ENCODE measurements around the gene IGSF5. TPM values are rescaled to one million over a fixed set of nuclear protein-coding genes. Genes with fewer than 3 reads are reported as not detected.

IGSF5 gene
- total and polyA plus RNA-seq, 9 of the 15 experiments (the other 6 are each of a cell fraction or from before 2014, with no cell fraction given): not detected

DNA sequence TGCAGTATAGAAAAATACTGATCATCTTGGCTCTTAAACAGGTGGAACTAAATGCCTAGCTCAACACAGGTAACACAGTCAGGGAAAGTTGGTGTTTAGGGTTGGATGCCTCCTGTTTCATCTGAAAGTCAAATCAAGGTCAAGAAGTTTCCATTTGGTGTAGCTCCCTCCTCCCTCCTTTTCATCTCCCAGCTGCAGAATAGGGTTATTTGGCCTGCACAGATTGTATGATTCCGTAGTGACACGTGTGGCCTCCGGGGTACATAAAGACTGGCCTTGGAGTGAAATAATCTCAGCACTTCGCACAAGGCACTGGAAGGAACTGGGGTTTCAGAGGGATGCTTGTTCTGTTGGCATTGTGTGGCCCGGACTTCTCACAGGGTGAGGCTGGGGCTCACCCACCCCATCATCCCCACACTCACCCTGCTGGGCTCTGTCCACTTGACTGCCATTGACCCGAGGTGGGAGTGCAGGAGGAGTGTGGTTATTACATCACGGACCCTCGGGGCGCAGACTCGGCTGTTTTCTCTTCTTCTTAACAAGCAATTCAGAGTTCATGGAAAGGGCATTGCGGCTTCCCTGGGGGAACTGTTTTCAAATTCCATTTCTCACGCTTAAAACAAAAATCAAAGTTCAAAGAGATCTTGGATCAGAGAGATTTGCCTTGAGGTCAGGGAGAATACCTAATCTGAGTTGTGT lies 18.4 kb downstream of the IGSF5 start:
- POLR2A ChIA-PET: no interaction called here
- BruUV-seq (replicated peaks): no TSS peak
- Histone ChIP-seq H3K36me3 (ENCODE audit: control insufficient read depth, insufficient read depth, low read length) (no peaks in the 10 kb centered on the region), H3K9ac (ENCODE audit: insufficient read depth in 1 of 2, low read depth in 2 of 2, low read length in 2 of 2) (no peak overlapping the region), H4K20me1 (replicated peaks; ENCODE audit: control insufficient read depth, insufficient read depth, low read length) (no peaks in the 10 kb centered on the region), H3K4me2 (ENCODE audit: insufficient read depth, low read length) (no peak overlapping the region), H3K4me3 (no peak overlapping the region), H3K4me1 (replicated peaks in 1 of 2; ENCODE audit: control insufficient read depth in 2 of 2, insufficient read depth in 2 of 2, low read length in 2 of 2) (no peaks in the 10 kb centered on the region), H3K27ac (ENCODE audit: extremely low read depth, low read depth, low read length) (no peak overlapping the region), H3K79me2 (ENCODE audit: control insufficient read depth, insufficient read depth, low read length) (no peaks in the 10 kb centered on the region), H2AFZ (ENCODE audit: low read depth, low read length) (no peak overlapping the region), H3K9me3 (replicated peaks; ENCODE audit: control insufficient read depth, insufficient read depth, low read depth, low read length) (no peaks in the 10 kb centered on the region), H3K27me3 (ENCODE audit: control insufficient read depth in 2 of 2, insufficient read depth in 2 of 2, low read length in 2 of 2) (peaks cover 1 to 3% of the 10 kb centered on the region in 2 experiments; a peak in 2 of 5 replicates), H3K9me1 (ENCODE audit: control insufficient read depth, insufficient read depth, low read length) (no peaks in the 10 kb centered on the region)
- FAIRE-seq (no peak), ATAC-seq (no peak), DNase-seq (ENCODE audit: extremely low read depth in 1 of 4, low spot score in 3 of 4) (no peak)
- WGBS (ENCODE audit: insufficient coverage, low coverage, missing lambda C conversion rate): under 1% methylated on average over 11 of the region's 12 CpGs
- in situ Hi-C loops (cut with MboI): no loop called here
- TF ChIP-seq, protein P1, sequence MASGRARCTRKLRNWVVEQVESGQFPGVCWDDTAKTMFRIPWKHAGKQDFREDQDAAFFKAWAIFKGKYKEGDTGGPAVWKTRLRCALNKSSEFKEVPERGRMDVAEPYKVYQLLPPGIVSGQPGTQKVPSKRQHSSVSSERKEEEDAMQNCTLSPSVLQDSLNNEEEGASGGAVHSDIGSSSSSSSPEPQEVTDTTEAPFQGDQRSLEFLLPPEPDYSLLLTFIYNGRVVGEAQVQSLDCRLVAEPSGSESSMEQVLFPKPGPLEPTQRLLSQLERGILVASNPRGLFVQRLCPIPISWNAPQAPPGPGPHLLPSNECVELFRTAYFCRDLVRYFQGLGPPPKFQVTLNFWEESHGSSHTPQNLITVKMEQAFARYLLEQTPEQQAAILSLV (tag; IDR thresholded peaks at IDR 0.05): no peak
- no peak for TF ChIP-seq ZNF316 (IDR thresholded peaks at IDR 0.05)
- TF ChIP-seq, protein P2, sequence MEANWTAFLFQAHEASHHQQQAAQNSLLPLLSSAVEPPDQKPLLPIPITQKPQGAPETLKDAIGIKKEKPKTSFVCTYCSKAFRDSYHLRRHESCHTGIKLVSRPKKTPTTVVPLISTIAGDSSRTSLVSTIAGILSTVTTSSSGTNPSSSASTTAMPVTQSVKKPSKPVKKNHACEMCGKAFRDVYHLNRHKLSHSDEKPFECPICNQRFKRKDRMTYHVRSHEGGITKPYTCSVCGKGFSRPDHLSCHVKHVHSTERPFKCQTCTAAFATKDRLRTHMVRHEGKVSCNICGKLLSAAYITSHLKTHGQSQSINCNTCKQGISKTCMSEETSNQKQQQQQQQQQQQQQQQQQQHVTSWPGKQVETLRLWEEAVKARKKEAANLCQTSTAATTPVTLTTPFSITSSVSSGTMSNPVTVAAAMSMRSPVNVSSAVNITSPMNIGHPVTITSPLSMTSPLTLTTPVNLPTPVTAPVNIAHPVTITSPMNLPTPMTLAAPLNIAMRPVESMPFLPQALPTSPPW (CRISPR knock-in tag; IDR thresholded peaks at IDR 0.05): no peak
- TF ChIP-seq, protein P3, sequence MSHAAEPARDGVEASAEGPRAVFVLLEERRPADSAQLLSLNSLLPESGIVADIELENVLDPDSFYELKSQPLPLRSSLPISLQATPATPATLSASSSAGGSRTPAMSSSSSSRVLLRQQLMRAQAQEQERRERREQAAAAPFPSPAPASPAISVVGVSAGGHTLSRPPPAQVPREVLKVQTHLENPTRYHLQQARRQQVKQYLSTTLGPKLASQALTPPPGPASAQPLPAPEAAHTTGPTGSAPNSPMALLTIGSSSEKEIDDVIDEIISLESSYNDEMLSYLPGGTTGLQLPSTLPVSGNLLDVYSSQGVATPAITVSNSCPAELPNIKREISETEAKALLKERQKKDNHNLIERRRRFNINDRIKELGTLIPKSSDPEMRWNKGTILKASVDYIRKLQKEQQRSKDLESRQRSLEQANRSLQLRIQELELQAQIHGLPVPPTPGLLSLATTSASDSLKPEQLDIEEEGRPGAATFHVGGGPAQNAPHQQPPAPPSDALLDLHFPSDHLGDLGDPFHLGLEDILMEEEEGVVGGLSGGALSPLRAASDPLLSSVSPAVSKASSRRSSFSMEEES (CRISPR knock-in tag; IDR thresholded peaks at IDR 0.05): no peak
- TF ChIP-seq HMG20B (CRISPR knock-in tag; IDR thresholded peaks at IDR 0.05): no peak
- TF ChIP-seq SREBF2 (CRISPR knock-in tag; IDR thresholded peaks at IDR 0.05): no peak
- CTCF ChIA-PET (ENCODE audit: low intra/inter-chr PET ratio): no interaction called here
- intact Hi-C loops (cut with micrococcal nuclease): no loop called here
